Gastrocnemius medialis (tissue), 4 donors: ENCODE results near the gene SMIM1. TPM values are rescaled to one million over a fixed set of nuclear protein-coding genes. Genes with fewer than 3 reads are reported as not detected.

ENCODE experiments used
- ATAC-seq, 2 donors: fragments of 150-250 bp; one replicate each; pipeline ENCODE4 v1.9.1; 2016
- DNase-seq, 2 donors: peaks; one replicate each; pipeline ENCODE4 v3.0.0-alpha.2; 2019
- H3K27ac ChIP-seq, 4 donors: fragments of 200-600 bp; sonication (generic); 1 replicate in 1 of 4; 2 replicates in 3 of 4; pipeline ENCODE4 v1.5.1; 2016 to 2018; ENCODE audit warnings: mild to moderate bottlenecking in 2 of 4, moderate library complexity in 1 of 4
- H3K27me3 ChIP-seq, 3 donors: fragments of 200-600 bp; sonication (generic) in 2 of 3; 1 replicate in 1 of 3; 2 replicates in 2 of 3; pipeline versions ENCODE4 v1.5.1 to v1.6.0; 2016 to 2019; ENCODE audit warnings: mild to moderate bottlenecking in 1 of 3, moderate library complexity in 1 of 3
- H3K36me3 ChIP-seq, 2 donors: fragments of 200-600 bp; sonication (generic) in 1 of 2; one replicate each; pipeline ENCODE4 v1.5.1; 2017 to 2018
- H3K4me1 ChIP-seq, 2 donors: fragments of 200-600 bp; sonication (generic) in 1 of 2; one replicate each; pipeline ENCODE4 v1.5.1; 2016 to 2017; ENCODE audit warnings: mild to moderate bottlenecking in 2 of 2
- H3K4me3 ChIP-seq, 4 donors: fragments of 200-600 bp; sonication (generic) in 3 of 4; 1 replicate in 1 of 4; 2 replicates in 3 of 4; pipeline ENCODE4 v1.5.1; 2016 to 2019; ENCODE audit warnings: mild to moderate bottlenecking in 2 of 4
- H3K9me3 ChIP-seq, 3 donors: fragments of 200-600 bp; sonication (generic) in 2 of 3; 1 replicate in 1 of 3; 2 replicates in 2 of 3; pipeline ENCODE4 v1.5.1; 2016 to 2019
- CTCF ChIP-seq, 5 experiments: fragments of 450-650 bp in 3 of 5; fragments of 200-600 bp in 2 of 5; sonication (generic) in 2 of 5; IDR thresholded peaks in 4 of 5; conservative IDR thresholded peaks in 1 of 5; 1 replicate in 4 of 5; 2 replicates in 1 of 5; pipeline ENCODE4 v1.5.1; 2016 to 2019; ENCODE audit warnings: antibody characterized with exemption in 5 of 5, mild to moderate bottlenecking in 3 of 5, moderate library complexity in 3 of 5
- POLR2A ChIP-seq, 2 donors: fragments of 450-650 bp; IDR thresholded peaks; one replicate each; pipeline ENCODE4 v1.6.1; 2017; ENCODE audit warnings: antibody characterized with exemption in 2 of 2, mild to moderate bottlenecking in 2 of 2, moderate library complexity in 2 of 2
- in situ Hi-C, 4 donors: fragments of 200-750 bp; cut with MboI; loops; one replicate each; pipeline versions ENCODE4 v1.15.0 to v1.8.0; 2017; ENCODE audit warnings: low sequenced_read_pairs in 4 of 4
- intact Hi-C: fragments of 100-400 bp; cut with DNase I; formaldehyde crosslinking; loops from one replicate; pipeline ENCODE4 v1.15.1; 2023; ENCODE audit warnings: low total_unique reads
- total RNA-seq, 4 donors: library from RNA; depleted of rRNA; stranded (reverse); fragments of >200 nt; gene quantifications; one replicate each; pipeline versions ENCODE4 v1.1.0 to v1.2.3, GENCODE V29; 2016

The SMIM1 gene
- total RNA-seq, 4 donors from 2014 or later, result 1.4 to 3.7 TPM; not detected in 2

DNA sequence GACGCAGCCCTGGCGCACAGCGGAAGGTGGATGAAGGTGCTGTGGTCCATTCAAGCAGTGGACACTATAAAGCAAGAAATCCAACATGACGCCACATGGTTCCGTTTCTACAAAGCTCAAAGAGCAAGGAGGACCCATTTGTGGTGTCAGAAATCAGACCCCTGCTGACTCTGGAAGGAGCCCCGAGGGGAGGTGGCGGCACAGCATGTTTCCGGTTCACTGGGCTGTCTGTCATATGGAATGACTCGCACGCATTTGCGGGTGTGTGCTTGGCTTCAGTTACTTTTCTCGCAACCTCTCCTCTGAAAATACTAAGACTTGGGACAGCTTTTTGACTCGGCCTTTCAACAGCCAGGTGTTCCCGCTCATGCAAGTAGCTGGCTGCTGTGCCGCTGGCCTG, 52.8 kb downstream of the SMIM1 start:
- Histone ChIP-seq H3K27me3 (no peaks in the 10 kb centered on the region), H3K4me1 (no peaks in the 10 kb centered on the region), H3K9me3 (no peaks in the 10 kb centered on the region), H3K36me3 (peaks cover 0 to 94% of the 10 kb centered on the region in 2 donors), H3K27ac (no peak overlapping the region), H3K4me3 (no peak overlapping the region)
- ATAC-seq (no peak), DNase-seq (no peak)
- TF ChIP-seq CTCF (IDR thresholded peaks at IDR 0.05 in 4 of 5, conservative IDR thresholded peaks at IDR 0.05 in 1 of 5) (no peak), POLR2A (IDR thresholded peaks at IDR 0.05) (no peak)
- intact Hi-C loops, result no loop called here
- in situ Hi-C loops, result no loop called here

Other genes starting within 250 kb of the SMIM1 start
- gene MEGF6, start 161.2 kb upstream of the SMIM1 start, total RNA-seq, result 1 to 10 TPM; 1.9 to 5.7 (median 4.9) TPM
- 10 to 100 TPM; 25.3 to 38.7 (median 30.0) TPM for gene TPRG1L, start 147.7 kb upstream of the SMIM1 start, total RNA-seq
- gene WRAP73, start 122.6 kb upstream of the SMIM1 start, total RNA-seq, result 10 to 100 TPM; 12.7 to 16.1 (median 14.2) TPM
- under 1 TPM in 1 of 4 donors, not detected in 3; 0.07 TPM for gene TP73, start 120.2 kb upstream of the SMIM1 start, total RNA-seq
- gene CCDC27, start 20.3 kb upstream of the SMIM1 start, total RNA-seq, result under 1 TPM in 1 of 4 donors, not detected in 3; 0.09 TPM
- gene LRRC47, start 23.7 kb downstream of the SMIM1 start, total RNA-seq, result 10 to 100 TPM; 64.2 to 97.2 (median 89.9) TPM
- gene CEP104, start 84.5 kb downstream of the SMIM1 start, total RNA-seq, result 10 to 100 TPM; 16.6 to 39.0 (median 21.9) TPM
- gene DFFB, start 84.7 kb downstream of the SMIM1 start, total RNA-seq, result 1 to 10 TPM; 1.3 to 3.6 (median 3.1) TPM
- gene C1orf174, start 127.5 kb downstream of the SMIM1 start, total RNA-seq, result 10 to 100 TPM; 10.1 to 28.5 (median 13.5) TPM